Esophagus muscularis mucosa (tissue), 4 donors: ENCODE data around the gene CXorf66.

Source experiments
- CTCF ChIP-seq, 3 experiments: fragments of 200-600 bp in 2 of 3; fragments of 450-650 bp in 1 of 3; sonication (generic) in 2 of 3; IDR thresholded peaks; one replicate each; pipeline ENCODE4 v1.5.1; 2017 to 2019; ENCODE audit warnings: antibody characterized with exemption in 3 of 3, mild to moderate bottlenecking in 2 of 3, moderate library complexity in 1 of 3
- EP300 ChIP-seq: sonication (generic); formaldehyde crosslinking; IDR thresholded peaks from one replicate; pipeline ENCODE4 v1.6.1; 2017; ENCODE audit warnings: antibody characterized with exemption
- POLR2A ChIP-seq: fragments of 450-650 bp; IDR thresholded peaks from one replicate; pipeline ENCODE4 v1.6.1; 2017; ENCODE audit warnings: antibody characterized with exemption, moderate library complexity, mild to moderate bottlenecking, low read depth
- POLR2AphosphoS5 ChIP-seq, 2 donors: sonication (generic); formaldehyde crosslinking; IDR thresholded peaks; one replicate each; pipeline ENCODE4 v1.6.1; 2017; ENCODE audit warnings: antibody characterized with exemption in 2 of 2

GRCh38 chrX:139909712-139910111 lies 55.6 kb downstream of the CXorf66 start:
- TF ChIP-seq CTCF (IDR thresholded peaks at IDR 0.05) (no peak), POLR2A (no peak), EP300 (no peak), POLR2AphosphoS5 (IDR thresholded peaks at IDR 0.05) (no peak)
